B cell (primary cell): Measurements from ENCODE around the gene PPEF2. TPM values are rescaled to one million over a fixed set of nuclear protein-coding genes. Genes with fewer than 3 reads are reported as not detected.
A peak's percentile ranks its signal among the peaks of the same experiment; 100 is the strongest.

Source experiments
- ATAC-seq: fragments of 200-7000 bp; cut with Tn5 transposase; one replicate; pipeline ENCODE4 v1.10.0; 2021; ENCODE audit warnings: low read depth, mild to moderate bottlenecking, moderate number of reproducible peaks, moderate library complexity
- CTCF ChIA-PET: fragments of 350-600 bp; sonication (Branson Sonifier 250); formaldehyde crosslinking; loops from one replicate; lab custom pipeline; 2021; ENCODE audit warnings: antibody characterized with exemption, inconsistent platforms; lab: Charles Lee
- POLR2A ChIA-PET: fragments of 350-600 bp; sonication (Branson Sonifier 250); formaldehyde crosslinking; loops from one replicate; lab custom pipeline; 2021; ENCODE audit warnings: antibody characterized with exemption; lab: Charles Lee
- DNase-seq: peaks from one replicate; pipeline ENCODE4 v3.0.0; 2013
- H2AFZ ChIP-seq: 2 replicates; pipeline ENCODE4 v1.6.1; 2012; ENCODE audit warnings: mild to moderate bottlenecking, low read depth, low read length; ENCODE audit not compliant: insufficient read depth, poor library complexity, severe bottlenecking
- H3K27ac ChIP-seq, 2 donors: 1 replicate in 1 of 2; 2 replicates in 1 of 2; pipeline ENCODE4 v1.5.1; 2012 to 2013; ENCODE audit warnings: low read length in 2 of 2, mild to moderate bottlenecking in 2 of 2, moderate library complexity in 1 of 2
- H3K27me3 ChIP-seq, 4 experiments: fragments of 200-600 bp in 1 of 4; sonication (generic) in 1 of 4; replicated peaks in 1 of 4; 1 replicate in 2 of 4; 2 replicates in 2 of 4; pipeline versions ENCODE4 v1.6.1 to v1.7.0; 2013 to 2016; ENCODE audit warnings: low read length in 3 of 4, mild to moderate bottlenecking in 2 of 4, mixed read lengths in 1 of 4, moderate library complexity in 1 of 4; ENCODE audit not compliant: insufficient read depth in 4 of 4, control insufficient read depth in 3 of 4; ENCODE audit errors: control extremely low read depth in 1 of 4
- H3K36me3 ChIP-seq, 2 experiments: replicated peaks in 1 of 2; 1 replicate in 1 of 2; 2 replicates in 1 of 2; pipeline versions ENCODE4 v1.6.1 to v1.7.1; 2013; ENCODE audit warnings: low read length in 1 of 2; ENCODE audit not compliant: insufficient read depth in 2 of 2, control insufficient read depth in 1 of 2; ENCODE audit errors: control extremely low read depth in 1 of 2, extremely low read depth in 1 of 2
- H3K4me1 ChIP-seq, 2 donors: fragments of 200-600 bp in 1 of 2; sonication (generic) in 1 of 2; 1 replicate in 1 of 2; 2 replicates in 1 of 2; pipeline versions ENCODE4 v1.5.1 to v1.6.1; 2013 to 2017; ENCODE audit warnings: low read length in 2 of 2; ENCODE audit not compliant: control insufficient read depth in 2 of 2, insufficient read depth in 2 of 2
- H3K4me2 ChIP-seq: replicated peaks from 2 replicates; pipeline ENCODE3; 2012; ENCODE audit warnings: mild to moderate bottlenecking, low read depth, low read length; ENCODE audit not compliant: poor library complexity, severe bottlenecking
- H3K4me3 ChIP-seq, 5 experiments: fragments of 200-600 bp in 1 of 5; sonication (generic) in 1 of 5; 1 replicate in 3 of 5; 2 replicates in 2 of 5; pipeline versions ENCODE4 v1.5.1 to v1.7.0; 2011 to 2016; ENCODE audit warnings: low read length in 4 of 5, mild to moderate bottlenecking in 4 of 5, low read depth in 2 of 5, control low read depth in 1 of 5, moderate library complexity in 1 of 5; ENCODE audit not compliant: insufficient read depth in 1 of 5; ENCODE audit errors: control extremely low read depth in 1 of 5, extremely low read depth in 1 of 5
- H3K79me2 ChIP-seq: fragments of 200-600 bp; sonication (generic); one replicate; pipeline ENCODE4 v1.6.0; 2016; ENCODE audit warnings: low read length; ENCODE audit not compliant: control insufficient read depth, insufficient read depth
- H3K9ac ChIP-seq: fragments of 200-600 bp; sonication (generic); 2 replicates; pipeline ENCODE4 v1.6.1; 2017; ENCODE audit warnings: mild to moderate bottlenecking, low read length, moderate library complexity
- H3K9me3 ChIP-seq, 3 donors: one replicate each; pipeline versions ENCODE4 v1.6.1 to v1.7.1; 2013; ENCODE audit warnings: low read length in 2 of 3; ENCODE audit not compliant: control insufficient read depth in 2 of 3, insufficient read depth in 1 of 3; ENCODE audit errors: control extremely low read depth in 1 of 3
- H4K20me1 ChIP-seq: 2 replicates; pipeline ENCODE4 v1.6.0; 2012; ENCODE audit warnings: mild to moderate bottlenecking, low read length; ENCODE audit not compliant: insufficient read depth, control insufficient read depth, poor library complexity, severe bottlenecking
- H3K27ac Mint-ChIP-seq: one replicate; pipeline ENCODE4 v1.8.0; 2021; ENCODE audit warnings: mixed read lengths
- H3K27me3 Mint-ChIP-seq: one replicate; pipeline ENCODE4 v1.8.0; 2021; ENCODE audit warnings: mixed read lengths
- H3K4me1 Mint-ChIP-seq: one replicate; pipeline ENCODE4 v1.8.0; 2021; ENCODE audit warnings: mixed read lengths
- H3K4me3 Mint-ChIP-seq: one replicate; pipeline ENCODE4 v1.8.0; 2021; ENCODE audit warnings: mixed read lengths
- H3K9me3 Mint-ChIP-seq: one replicate; pipeline ENCODE4 v1.8.0; 2022; ENCODE audit warnings: mixed read lengths; ENCODE audit not compliant: insufficient read depth
- EZH2 ChIP-seq: IDR thresholded peaks from 2 replicates; pipeline ENCODE4 v1.6.1; 2012; ENCODE audit warnings: borderline replicate concordance, low read depth, mild to moderate bottlenecking, moderate library complexity, low read length; ENCODE audit not compliant: insufficient read depth, poor library complexity, severe bottlenecking
- WGBS: methylation state at CpG from one replicate; pipeline ENCODE4 v1.1.5; 2013; ENCODE audit warnings: missing lambda C conversion rate; ENCODE audit not compliant: insufficient coverage; 5-methylcytosine and 5-hydroxymethylcytosine counted together
- intact Hi-C: fragments of 100-400 bp; cut with micrococcal nuclease; formaldehyde crosslinking; loops from one replicate; pipeline ENCODE4 v1.10.0; 2022
- polyA minus RNA-seq: library from RNA; depleted of rRNA, polyadenylated mRNA; stranded (reverse); fragments of >200 nt; gene quantifications from 2 replicates; pipeline ENCODE4 v1.2.3, GENCODE V29; 2012
- polyA plus RNA-seq: library from polyadenylated mRNA; depleted of rRNA; stranded (reverse); fragments of >200 nt; gene quantifications from 2 replicates; pipeline ENCODE4 v1.2.3, GENCODE V29; 2012
- total RNA-seq, 2 donors: library from RNA; stranded (reverse); fragments of 120-200 nt in 1 of 2; gene quantifications; 1 replicate in 1 of 2; 2 replicates in 1 of 2; pipeline versions ENCODE4 v1.2.3 to v1.2.4, GENCODE V29; 2013 to 2022
- TF ChIP-seq, protein P1 (sequence below): fragments of 200-600 bp; IDR thresholded peaks from one replicate; pipeline ENCODE4 v1.8.0; 2022; ENCODE audit warnings: antibody characterized with exemption, mild to moderate bottlenecking

PPEF2 gene, protein sequence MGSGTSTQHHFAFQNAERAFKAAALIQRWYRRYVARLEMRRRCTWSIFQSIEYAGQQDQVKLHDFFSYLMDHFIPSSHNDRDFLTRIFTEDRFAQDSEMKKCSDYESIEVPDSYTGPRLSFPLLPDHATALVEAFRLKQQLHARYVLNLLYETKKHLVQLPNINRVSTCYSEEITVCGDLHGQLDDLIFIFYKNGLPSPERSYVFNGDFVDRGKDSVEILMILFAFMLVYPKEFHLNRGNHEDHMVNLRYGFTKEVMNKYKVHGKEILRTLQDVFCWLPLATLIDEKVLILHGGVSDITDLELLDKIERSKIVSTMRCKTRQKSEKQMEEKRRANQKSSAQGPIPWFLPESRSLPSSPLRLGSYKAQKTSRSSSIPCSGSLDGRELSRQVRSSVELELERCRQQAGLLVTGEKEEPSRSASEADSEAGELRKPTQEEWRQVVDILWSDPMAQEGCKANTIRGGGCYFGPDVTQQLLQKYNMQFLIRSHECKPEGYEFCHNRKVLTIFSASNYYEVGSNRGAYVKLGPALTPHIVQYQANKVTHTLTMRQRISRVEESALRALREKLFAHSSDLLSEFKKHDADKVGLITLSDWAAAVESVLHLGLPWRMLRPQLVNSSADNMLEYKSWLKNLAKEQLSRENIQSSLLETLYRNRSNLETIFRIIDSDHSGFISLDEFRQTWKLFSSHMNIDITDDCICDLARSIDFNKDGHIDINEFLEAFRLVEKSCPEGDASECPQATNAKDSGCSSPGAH
- 0.07 and 0.24 TPM in 2 replicates for total RNA-seq
- 0.16 TPM for total RNA-seq (2013)
- polyA plus RNA-seq: 0.10 and 0.32 TPM in 2 replicates
- 0.07 and 0.09 TPM in 2 replicates for polyA minus RNA-seq

DNA sequence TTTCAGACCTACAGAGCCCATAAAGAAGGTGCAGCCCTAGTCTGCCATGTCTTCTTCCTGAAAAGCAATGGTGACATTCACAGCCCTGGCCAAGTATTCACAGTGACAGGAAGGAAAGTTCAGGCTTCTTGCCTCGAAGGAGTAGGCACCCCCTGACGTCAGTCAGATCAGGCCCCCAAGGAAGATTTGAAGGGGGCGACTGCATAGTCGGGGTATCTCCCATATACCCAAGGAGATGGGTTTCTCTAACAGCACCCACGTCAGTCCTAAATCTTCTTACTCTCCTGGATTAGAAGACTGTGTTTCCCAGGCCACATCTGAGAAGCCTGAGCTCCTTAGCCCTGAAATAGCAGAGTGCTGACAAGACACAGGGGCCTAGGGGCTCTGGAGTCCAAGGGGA lies at the start of gene PPEF2:
Gene PPEF2 (minus strand): TSS at position 101 of the 400 bp plus-strand sequence. CDS start 6,127 bp downstream, outside the sequence.
- TF ChIP-seq EZH2: no peak
- TF ChIP-seq, protein P1, sequence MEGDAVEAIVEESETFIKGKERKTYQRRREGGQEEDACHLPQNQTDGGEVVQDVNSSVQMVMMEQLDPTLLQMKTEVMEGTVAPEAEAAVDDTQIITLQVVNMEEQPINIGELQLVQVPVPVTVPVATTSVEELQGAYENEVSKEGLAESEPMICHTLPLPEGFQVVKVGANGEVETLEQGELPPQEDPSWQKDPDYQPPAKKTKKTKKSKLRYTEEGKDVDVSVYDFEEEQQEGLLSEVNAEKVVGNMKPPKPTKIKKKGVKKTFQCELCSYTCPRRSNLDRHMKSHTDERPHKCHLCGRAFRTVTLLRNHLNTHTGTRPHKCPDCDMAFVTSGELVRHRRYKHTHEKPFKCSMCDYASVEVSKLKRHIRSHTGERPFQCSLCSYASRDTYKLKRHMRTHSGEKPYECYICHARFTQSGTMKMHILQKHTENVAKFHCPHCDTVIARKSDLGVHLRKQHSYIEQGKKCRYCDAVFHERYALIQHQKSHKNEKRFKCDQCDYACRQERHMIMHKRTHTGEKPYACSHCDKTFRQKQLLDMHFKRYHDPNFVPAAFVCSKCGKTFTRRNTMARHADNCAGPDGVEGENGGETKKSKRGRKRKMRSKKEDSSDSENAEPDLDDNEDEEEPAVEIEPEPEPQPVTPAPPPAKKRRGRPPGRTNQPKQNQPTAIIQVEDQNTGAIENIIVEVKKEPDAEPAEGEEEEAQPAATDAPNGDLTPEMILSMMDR: no peak
- H3K4me1 ChIP-seq: peaks cover 17% of the 10 kb centered on the region in 2 donors
- ChIA-PET CTCF (interaction anchor here (1.7 kb wide), 1 partner anchor 13 kb away, joined by 4 read pairs; no protein-coding TSS in a partner anchor), POLR2A (no interaction called here)
- no peaks in the 10 kb centered on the region for H4K20me1 ChIP-seq
- peaks cover 0 to 5% (median 0%) of the 10 kb centered on the region in 4 experiments for H3K27me3 ChIP-seq
- H3K4me1 Mint-ChIP-seq: peaks cover 18% of the 10 kb centered on the region
- no peak for DNase-seq
- intact Hi-C loops: no loop called here
- H3K9me3 Mint-ChIP-seq: peaks cover 3% of the 10 kb centered on the region
- no peak for ATAC-seq
- H3K27me3 Mint-ChIP-seq: no peaks in the 10 kb centered on the region
- no peaks in the 10 kb centered on the region for H3K36me3 ChIP-seq
- H3K9me3 ChIP-seq: peaks cover 0 to 1% (median 0%) of the 10 kb centered on the region in 3 donors
- 80% methylated on average over 1 of the region's 5 CpGs for WGBS
- H3K9ac ChIP-seq: no peak within 1 kb of the TSS
- H3K4me3 ChIP-seq: peak within 1 kb of the TSS in 1 of 5 experiments; percentile 22
- peak within 1 kb of the TSS; percentile 50 for H3K4me2 ChIP-seq
- peak within 1 kb of the TSS; percentile 44 for H3K4me3 Mint-ChIP-seq
- H2AFZ ChIP-seq: no peak within 1 kb of the TSS
- no peak within 1 kb of the TSS for H3K27ac ChIP-seq
- peak within 1 kb of the TSS; percentile 65 for H3K27ac Mint-ChIP-seq
- no peaks in the 10 kb centered on the region for H3K79me2 ChIP-seq
